ENCODE data around the gene CNGA4. TPM values are rescaled to one million over a fixed set of nuclear protein-coding genes. Genes with fewer than 3 reads are reported as not detected.
"Not testable (repeated sequence)": the region's sequence is repeated elsewhere in the genome, so short reads cannot be mapped to it uniquely, and the experiment has no call there.

CNGA4 gene
- total RNA-seq, 2 donors from 2014 or later, result 0.14 TPM; not detected in 1

GRCh38 chr11:6251120-6251733, 12.3 kb downstream of the CNGA4 start:
- DNase-seq (peak; percentile 51 to 76), ATAC-seq (peak; percentile 96)
- intact Hi-C loops (cut with DNase I, micrococcal nuclease), result no loop called here

- ATAC-seq (peak; percentile 71), DNase-seq (no peak)
- intact Hi-C loops (cut with DNase I, micrococcal nuclease), result no loop called here
These were observed 13.1 kb downstream of the CNGA4 start for GRCh38 chr11:6251990-6252473.

- intact Hi-C loops (cut with DNase I, micrococcal nuclease), result no loop called here
- DNase-seq, result no peak
- ATAC-seq, result no peak
These were observed 14.3 kb downstream of the CNGA4 start for GRCh38 chr11:6253197-6253596.

GRCh38 chr11:6258141-6258540, 19.3 kb downstream of the CNGA4 start:
- ATAC-seq, result no peak
- intact Hi-C loops (cut with DNase I, micrococcal nuclease), result no loop called here

GRCh38 chr11:6258571-6259081, 19.7 kb downstream of the CNGA4 start:
- intact Hi-C loops (cut with DNase I, micrococcal nuclease), result no loop called here
- DNase-seq, result no peak
- ATAC-seq, result no peak

More at GRCh38 chr11:6258141-6258540, 19.3 kb downstream of the CNGA4 start:
- no peak for DNase-seq

GRCh38 chr11:6260207-6260726, 21.4 kb downstream of the CNGA4 start:
- ATAC-seq (no peak), DNase-seq (no peak)
- intact Hi-C loops (cut with DNase I, micrococcal nuclease), result no loop called here

- intact Hi-C loops (cut with DNase I, micrococcal nuclease), result no loop called here
- DNase-seq, result no peak
- ATAC-seq, result no peak
These were observed 24.8 kb downstream of the CNGA4 start for GRCh38 chr11:6263662-6264061.

GRCh38 chr11:6268820-6269219, 29.9 kb downstream of the CNGA4 start:
- intact Hi-C loops (cut with DNase I, micrococcal nuclease), result no loop called here
- ATAC-seq (no peak), DNase-seq (no peak)

- ATAC-seq (no peak), DNase-seq (no peak)
- intact Hi-C loops (cut with DNase I, micrococcal nuclease), result no loop called here
These were observed 31.1 kb downstream of the CNGA4 start for GRCh38 chr11:6269994-6270393.

- DNase-seq, result no peak
- intact Hi-C loops (cut with DNase I, micrococcal nuclease), result no loop called here
- no peak for ATAC-seq
These were observed 31.8 kb downstream of the CNGA4 start for GRCh38 chr11:6270584-6271246.

- ATAC-seq (no peak), DNase-seq (no peak)
- intact Hi-C loops (cut with DNase I, micrococcal nuclease), result no loop called here
These were observed 32.7 kb downstream of the CNGA4 start for GRCh38 chr11:6271598-6271997.

GRCh38 chr11:6273188-6273587, 34.3 kb downstream of the CNGA4 start:
- intact Hi-C loops (cut with DNase I, micrococcal nuclease), result no loop called here
- ATAC-seq (no peak), DNase-seq (no peak)

GRCh38 chr11:6280809-6281208, 41.9 kb downstream of the CNGA4 start:
- ATAC-seq; DNase-seq; intact Hi-C loops (cut with DNase I, micrococcal nuclease): not testable (repeated sequence)

GRCh38 chr11:6283453-6284023, 44.6 kb downstream of the CNGA4 start:
- DNase-seq (no peak), ATAC-seq (no peak)
- intact Hi-C loops (cut with DNase I, micrococcal nuclease), result no loop called here

GRCh38 chr11:6284250-6284649, 45.4 kb downstream of the CNGA4 start:
- intact Hi-C loops (cut with DNase I, micrococcal nuclease), result no loop called here
- ATAC-seq (no peak), DNase-seq (no peak)

- ATAC-seq (no peak), DNase-seq (no peak)
- intact Hi-C loops (cut with DNase I, micrococcal nuclease), result no loop called here
These were observed 46.1 kb downstream of the CNGA4 start for GRCh38 chr11:6285019-6285418.

All from left colon (tissue), 2 donors.